GM19397 (cell line): ENCODE results near the gene CPLANE2.
"Not testable (repeated sequence)": the region's sequence is repeated elsewhere in the genome, so short reads cannot be mapped to it uniquely, and the experiment has no call there.

Source experiments
- ATAC-seq: cut with Tn5 transposase; IDR thresholded peaks from one replicate; pipeline ENCODE4 v1.9.1; 2021; ENCODE audit warnings: mild to moderate bottlenecking, moderate library complexity; ENCODE audit not compliant: unreplicated experiment

Gene CPLANE2

GRCh38 chr1:16210581-16210980 is 26.4 kb downstream of the CPLANE2 start:
- no peak for ATAC-seq

GRCh38 chr1:16209847-16210407 is 27.1 kb downstream of the CPLANE2 start:
- no peak for ATAC-seq

- ATAC-seq, result no peak
Observed at GRCh38 chr1:16209132-16209846, 27.7 kb downstream of the CPLANE2 start.

GRCh38 chr1:16208270-16208987 is 28.6 kb downstream of the CPLANE2 start:
- no peak for ATAC-seq

- ATAC-seq, result no peak
Observed at GRCh38 chr1:16207318-16208269, 29.4 kb downstream of the CPLANE2 start.

GRCh38 chr1:16206547-16207317 is 30.3 kb downstream of the CPLANE2 start:
- ATAC-seq, result peak; percentile 64

GRCh38 chr1:16205891-16206546 is 31.0 kb downstream of the CPLANE2 start:
- ATAC-seq, result peak; percentile 7

- ATAC-seq, result no peak
Observed at GRCh38 chr1:16205334-16205671, 31.7 kb downstream of the CPLANE2 start.

- no peak for ATAC-seq
Observed at GRCh38 chr1:16204634-16205333, 32.2 kb downstream of the CPLANE2 start.

GRCh38 chr1:16204216-16204615 is 32.8 kb downstream of the CPLANE2 start:
- ATAC-seq, result no peak

- ATAC-seq, result no peak
Observed at GRCh38 chr1:16203550-16203949, 33.4 kb downstream of the CPLANE2 start.

GRCh38 chr1:16202281-16203210 is 34.4 kb downstream of the CPLANE2 start:
- no peak for ATAC-seq

- ATAC-seq, result no peak
Observed at GRCh38 chr1:16199700-16200099, 37.3 kb downstream of the CPLANE2 start.

- no peak for ATAC-seq
Observed at GRCh38 chr1:16199157-16199501, 37.9 kb downstream of the CPLANE2 start.

- ATAC-seq, result no peak
Observed at GRCh38 chr1:16198444-16199156, 38.4 kb downstream of the CPLANE2 start.

- no peak for ATAC-seq
Observed at GRCh38 chr1:16196874-16197273, 40.1 kb downstream of the CPLANE2 start.

- not testable (repeated sequence) for ATAC-seq
Observed at GRCh38 chr1:16196139-16196538, 40.8 kb downstream of the CPLANE2 start.

GRCh38 chr1:16195518-16195905 is 41.5 kb downstream of the CPLANE2 start:
- ATAC-seq, result no peak
